ENCODE results near the gene ECM1. TPM values are rescaled to one million over a fixed set of nuclear protein-coding genes. Genes with fewer than 3 reads are reported as not detected.
A peak's percentile ranks its signal among the peaks of the same experiment; 100 is the strongest.

Gene ECM1
- total RNA-seq, 6 donors from 2014 or later: 2.2 to 21.1 (median 14.4) TPM

DNA sequence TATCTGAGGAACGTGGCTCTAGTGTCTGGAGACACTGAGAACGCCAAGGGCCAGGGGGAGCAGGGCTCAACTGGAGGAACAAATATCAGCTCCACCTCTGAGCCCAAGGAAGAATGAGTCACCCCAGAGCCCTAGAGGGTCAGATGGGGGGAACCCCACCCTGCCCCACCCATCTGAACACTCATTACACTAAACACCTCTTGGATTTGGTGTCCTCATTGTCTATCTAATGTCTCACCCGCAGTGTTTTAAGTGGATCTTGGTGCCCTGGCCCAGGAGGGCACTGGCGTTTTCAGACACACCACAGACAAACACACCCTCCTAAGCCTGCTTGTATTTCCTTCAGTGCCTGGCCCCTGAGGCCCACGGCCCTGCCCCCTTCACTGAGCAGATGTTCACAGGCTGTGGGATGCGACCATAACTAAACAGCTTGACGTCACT lies 5.5 kb downstream of the ECM1 start:
- DNase-seq: no peak
- H3K4me1 ChIP-seq: peaks cover 17 to 35% (median 21%) of the 10 kb centered on the region in 4 donors
- no peaks in the 10 kb centered on the region for H3K27me3 ChIP-seq
- H3K9me3 ChIP-seq: no peaks in the 10 kb centered on the region
- whole genome bisulfite sequencing, 2 donors: 76 to 95% methylated on average over 7 of the region's 7 CpGs
- peaks cover 0 to 5% (median 0%) of the 10 kb centered on the region in 4 donors for H3K36me3 ChIP-seq
- H3K27ac ChIP-seq: no peak overlapping the region
- H3K4me3 ChIP-seq: no peak overlapping the region
- TF ChIP-seq POLR2AphosphoS5 (IDR thresholded peaks at IDR 0.05): no peak
- no peak for TF ChIP-seq POLR2A (IDR thresholded peaks at IDR 0.05)
- TF ChIP-seq CTCF (IDR thresholded peaks at IDR 0.05): no peak
- no peak for ATAC-seq (ENCODE audit: low FRiP score in 2 of 2)

GRCh38 chr1:150514260-150514659 lies 6.4 kb downstream of the ECM1 start:
- Histone ChIP-seq H3K4me1 (peaks cover 9 to 27% (median 14%) of the 10 kb centered on the region in 4 donors), H3K27ac (no peak overlapping the region), H3K9me3 (no peaks in the 10 kb centered on the region), H3K4me3 (no peak overlapping the region), H3K27me3 (no peaks in the 10 kb centered on the region), H3K36me3 (peaks cover 0 to 5% (median 0%) of the 10 kb centered on the region in 4 donors)
- TF ChIP-seq EP300 (IDR thresholded peaks at IDR 0.05) (no peak), POLR2A (IDR thresholded peaks at IDR 0.05) (no peak), POLR2AphosphoS5 (IDR thresholded peaks at IDR 0.05) (no peak), CTCF (IDR thresholded peaks at IDR 0.05) (no peak)
- no peak for ATAC-seq (ENCODE audit: low FRiP score in 2 of 2)
- no peak for DNase-seq
- 94 to 95% methylated on average over 9 of the region's 9 CpGs for WGBS, 2 donors

DNA sequence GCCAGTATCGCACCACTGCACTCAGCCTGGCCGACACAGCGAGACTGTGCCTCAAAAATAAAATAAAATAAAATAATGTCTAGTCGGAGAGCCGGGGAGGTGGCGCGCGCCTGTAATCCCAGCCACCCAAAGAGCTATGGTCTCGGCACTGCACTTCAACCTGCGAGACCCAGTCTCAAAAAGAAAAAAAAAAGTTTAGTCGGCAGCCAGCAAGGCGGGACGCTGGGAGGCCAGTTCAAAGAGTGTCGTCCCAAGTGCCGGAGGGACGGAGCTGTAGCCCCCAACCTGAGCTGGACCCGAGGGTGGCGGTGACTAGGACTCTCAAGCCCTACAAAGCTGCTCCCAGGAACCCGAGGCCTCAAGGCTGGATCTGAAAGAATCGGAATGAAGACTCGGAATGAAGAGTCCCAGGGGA lies 7.0 kb downstream of the ECM1 start:
- H3K9me3 ChIP-seq: no peaks in the 10 kb centered on the region
- peak overlapping the region; percentile 26 to 66 (median 60) for H3K4me3 ChIP-seq
- TF ChIP-seq CTCF (IDR thresholded peaks at IDR 0.05): peak in 1 of 6 experiments; percentile 4
- TF ChIP-seq POLR2A (IDR thresholded peaks at IDR 0.05): no peak
- no peak for ATAC-seq (ENCODE audit: low FRiP score in 2 of 2)
- no peak for DNase-seq
- WGBS, 2 donors: 32 to 36% methylated on average over 20 to 21 of the region's 21 CpGs
- no peaks in the 10 kb centered on the region for H3K27me3 ChIP-seq
- H3K36me3 ChIP-seq: peaks cover 0 to 5% (median 0%) of the 10 kb centered on the region in 4 donors
- H3K27ac ChIP-seq: peak overlapping the region; percentile 55 to 89 (median 72)
- H3K4me1 ChIP-seq: peaks cover 7 to 21% (median 14%) of the 10 kb centered on the region in 4 donors

GRCh38 chr1:150515328-150516049 lies 7.6 kb downstream of the ECM1 start, which contains the start of gene FALEC:
FALEC (plus strand) TSS chr1:150515752.
- DNase-seq (peak; percentile 99), ATAC-seq (ENCODE audit: low FRiP score in 2 of 2) (peak; percentile 99)
- Histone ChIP-seq H3K27ac (peak within 1 kb of the TSS; percentile 66 to 89 (median 77)), H3K36me3 (peaks cover 0 to 5% (median 0%) of the 10 kb centered on the region in 4 donors), H3K4me3 (peak within 1 kb of the TSS; percentile 37 to 66 (median 60)), H3K9me3 (no peaks in the 10 kb centered on the region), H3K4me1 (peaks cover 7 to 21% (median 14%) of the 10 kb centered on the region in 4 donors), H3K27me3 (no peaks in the 10 kb centered on the region)
- TF ChIP-seq EP300 (IDR thresholded peaks at IDR 0.05): no peak
- peak; percentile 42 to 59 for TF ChIP-seq POLR2AphosphoS5 (IDR thresholded peaks at IDR 0.05)
- TF ChIP-seq POLR2A (IDR thresholded peaks at IDR 0.05): peak in 2 of 4 donors; percentile 54 to 56
- TF ChIP-seq CTCF (IDR thresholded peaks at IDR 0.05): peak in 3 of 6 experiments; percentile 42 to 54 (median 44)
- WGBS, 2 donors: 0 to 1% methylated on average over 35 to 54 of the region's 54 CpGs
